GM12865 (cell line): Measurements from ENCODE around the gene CKAP2L.
A peak's percentile ranks its signal among the peaks of the same experiment; 100 is the strongest.

ENCODE experiments used
- DNase-seq: peaks from one replicate; pipeline ENCODE4 v3.0.0; 2010; ENCODE audit warnings: low read depth
- H3K4me3 ChIP-seq: 2 replicates; pipeline ENCODE4 v1.5.1; 2011; ENCODE audit warnings: mild to moderate bottlenecking, low read depth, low read length, control low read depth
- CTCF ChIP-seq: IDR thresholded peaks from 2 replicates; pipeline ENCODE4 v1.5.1; 2011; ENCODE audit warnings: low read length, control low read depth, low read depth, inconsistent platforms; ENCODE audit not compliant: insufficient read depth; ENCODE audit errors: missing control alignments

CKAP2L gene

DNA sequence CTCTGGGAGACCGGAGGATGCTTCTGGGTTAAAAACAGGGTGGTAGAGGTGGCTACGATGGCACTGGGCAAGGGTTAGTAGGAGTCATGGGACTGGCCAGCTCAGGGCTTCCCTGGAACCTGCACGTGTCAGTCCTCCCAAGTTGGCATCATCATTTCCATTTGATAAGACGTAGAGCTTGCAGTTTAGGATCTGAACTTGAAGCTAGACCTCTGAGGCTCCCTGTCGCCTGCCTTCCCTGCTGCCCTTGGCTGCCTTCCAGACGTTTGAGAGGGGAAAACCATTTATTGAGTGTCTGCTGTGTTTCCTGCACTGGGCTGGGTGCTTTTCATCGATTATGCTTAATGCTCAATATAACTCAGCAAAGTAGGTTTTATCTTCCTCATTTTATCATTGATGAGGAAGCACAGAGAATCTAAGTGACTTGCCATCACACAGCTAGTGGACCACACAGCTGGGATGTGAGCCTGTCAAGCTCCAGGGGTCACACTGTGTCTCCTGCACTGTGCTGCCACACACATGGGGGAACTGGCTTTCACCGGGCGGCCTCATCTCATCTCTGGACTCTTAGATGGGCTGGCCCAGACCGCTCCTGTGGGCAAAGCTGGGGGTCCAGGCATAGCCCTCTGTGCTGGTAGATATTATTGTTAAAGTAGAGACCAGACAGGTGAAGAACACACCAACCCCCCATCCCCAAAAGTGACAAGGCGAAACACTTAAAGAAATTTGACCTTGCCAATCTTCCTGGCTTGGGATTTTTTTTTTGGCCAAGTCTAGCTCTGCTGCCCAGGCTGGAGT, 35.8 kb downstream of the CKAP2L start:
- no peak overlapping the region for H3K4me3 ChIP-seq
- no peak for DNase-seq
- TF ChIP-seq CTCF, result no peak

GRCh38 chr2:112728029-112728362, 36.4 kb downstream of the CKAP2L start:
- DNase-seq, result no peak
- no peak overlapping the region for H3K4me3 ChIP-seq
- TF ChIP-seq CTCF, result no peak

GRCh38 chr2:112727276-112728028, 37.0 kb downstream of the CKAP2L start:
- H3K4me3 ChIP-seq, result no peak overlapping the region
- TF ChIP-seq CTCF, result no peak
- no peak for DNase-seq

- no peak overlapping the region; the same call in 1 of the 2 replicates for H3K4me3 ChIP-seq
- TF ChIP-seq CTCF, result peak; percentile 99
- peak; percentile 95 for DNase-seq
Measured at GRCh38 chr2:112726487-112727190, 37.8 kb downstream of the CKAP2L start.

DNA sequence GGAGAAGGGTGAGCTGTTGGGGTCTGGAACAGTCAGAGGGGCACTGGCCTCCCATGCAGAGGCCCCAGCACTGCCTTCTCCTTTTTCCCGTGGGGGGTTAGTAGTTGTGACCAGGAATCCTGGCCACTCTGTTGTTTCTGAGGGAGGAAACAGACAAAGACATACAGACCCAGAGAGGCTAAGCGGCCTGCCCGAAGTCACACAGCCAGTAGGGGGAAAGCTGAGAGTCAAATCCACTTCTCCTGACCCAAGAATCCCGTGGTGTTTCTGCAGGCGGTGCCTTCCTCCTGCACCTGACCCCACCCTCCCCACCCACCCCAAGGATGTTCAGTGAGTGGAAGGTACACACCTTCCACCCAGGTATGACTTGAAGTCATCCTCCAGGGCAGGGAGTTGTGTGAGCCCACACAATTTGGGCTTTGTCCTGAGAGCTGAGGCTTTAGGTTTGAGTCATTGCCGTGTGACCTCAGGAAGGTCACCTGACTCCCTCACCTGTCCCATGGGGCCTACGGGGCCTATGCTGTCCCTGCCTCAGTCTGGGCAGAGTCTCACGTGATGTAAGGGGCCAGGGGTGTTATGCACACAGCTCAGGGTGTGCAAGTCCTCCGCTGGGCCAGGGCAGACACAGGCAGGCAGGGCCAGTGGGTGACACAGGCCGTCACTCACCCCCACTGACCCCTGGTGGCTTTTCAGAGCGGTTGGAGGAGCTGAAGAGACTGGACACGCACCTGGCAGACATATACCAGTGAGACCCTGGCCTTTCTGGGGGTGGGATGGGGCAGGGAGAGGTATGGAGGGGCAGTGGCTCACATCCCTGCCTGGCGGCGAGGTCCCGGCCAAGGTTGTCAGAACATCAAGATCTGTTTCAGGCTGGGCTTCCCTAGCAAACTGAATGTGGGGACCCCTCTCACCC, 38.6 kb downstream of the CKAP2L start:
- H3K4me3 ChIP-seq, result no peak overlapping the region; the same call in 1 of the 2 replicates
- TF ChIP-seq CTCF, result no peak
- peak; percentile 75 for DNase-seq
